ENCODE measurements around the gene NKRF.
A peak's percentile ranks its signal among the peaks of the same experiment; 100 is the strongest.
"Not testable (repeated sequence)": the region's sequence is repeated elsewhere in the genome, so short reads cannot be mapped to it uniquely, and the experiment has no call there.

The NKRF gene
- 43.0 to 64.6 reads per million in 2 experiments for total RNA-seq

- DNase-seq (ENCODE audit: low read depth): peak; percentile 91
These were observed at the start of gene NKRF for GRCh38 chrX:119606280-119607017. TSS of gene NKRF (minus strand) at chrX:119606424.

- peak; percentile 72 for DNase-seq (ENCODE audit: low read depth)
These were observed 48.9 kb upstream of the NKRF start for GRCh38 chrX:119655125-119655524.

- peak; percentile 52 for DNase-seq (ENCODE audit: low read depth)
These were observed 47.9 kb upstream of the NKRF start for GRCh38 chrX:119654112-119654531.

- no peak for DNase-seq (ENCODE audit: low read depth)
These were observed 42.2 kb upstream of the NKRF start for GRCh38 chrX:119648421-119648775.

GRCh38 chrX:119647552-119648420 is 41.6 kb upstream of the NKRF start:
- peak; percentile 51 for DNase-seq (ENCODE audit: low read depth)

GRCh38 chrX:119647089-119647488 is 40.9 kb upstream of the NKRF start:
- no peak for DNase-seq (ENCODE audit: low read depth)

GRCh38 chrX:119646515-119646914 is 40.3 kb upstream of the NKRF start:
- no peak for DNase-seq (ENCODE audit: low read depth)

- no peak for DNase-seq (ENCODE audit: low read depth)
These were observed 37.5 kb upstream of the NKRF start for GRCh38 chrX:119643696-119644095.

GRCh38 chrX:119640731-119641170 is 34.5 kb upstream of the NKRF start:
- DNase-seq (ENCODE audit: low read depth): no peak

GRCh38 chrX:119638725-119639471 is 32.7 kb upstream of the NKRF start:
- no peak for DNase-seq (ENCODE audit: low read depth)

GRCh38 chrX:119637421-119637820 is 31.2 kb upstream of the NKRF start:
- not testable (repeated sequence) for DNase-seq (ENCODE audit: low read depth)

GRCh38 chrX:119636419-119636818 is 30.2 kb upstream of the NKRF start:
- no peak for DNase-seq (ENCODE audit: low read depth)

- no peak for DNase-seq (ENCODE audit: low read depth)
These were observed 29.6 kb upstream of the NKRF start for GRCh38 chrX:119635799-119636198.

GRCh38 chrX:119635179-119635578 is 29.0 kb upstream of the NKRF start:
- no peak for DNase-seq (ENCODE audit: low read depth)

GRCh38 chrX:119625843-119626242 is 19.6 kb upstream of the NKRF start:
- no peak for DNase-seq (ENCODE audit: low read depth)

- DNase-seq (ENCODE audit: low read depth): no peak
These were observed 18.9 kb upstream of the NKRF start for GRCh38 chrX:119624951-119625668.

- DNase-seq (ENCODE audit: low read depth): no peak
These were observed 18.2 kb upstream of the NKRF start for GRCh38 chrX:119624417-119624816.

- DNase-seq (ENCODE audit: low read depth): no peak
These were observed 16.4 kb upstream of the NKRF start for GRCh38 chrX:119622356-119623232.

- no peak for DNase-seq (ENCODE audit: low read depth)
These were observed 12.2 kb upstream of the NKRF start for GRCh38 chrX:119618439-119618838.

GRCh38 chrX:119617517-119618164 is 11.4 kb upstream of the NKRF start:
- DNase-seq (ENCODE audit: low read depth): no peak

All from T follicular helper cell (primary cell).